GM12878 (cell line): ENCODE results near the gene UBE3C. TPM values are rescaled to one million over a fixed set of nuclear protein-coding genes. Genes with fewer than 3 reads are reported as not detected.

ENCODE experiments used
- ATAC-seq: fragments of 200-7000 bp; cut with Tn5 transposase; 3 replicates; pipeline ENCODE4 v1.9.1; 2020; ENCODE audit warnings: mild to moderate bottlenecking, moderate library complexity
- BruUV-seq: library from RNA; stranded (reverse); fragments of 400-500 nt; replicated peaks from 2 replicates; lab custom pipeline; 2021; lab: Mats Ljungman, UMichigan
- CTCF ChIA-PET: fragments of 300-600 bp; sonication (Branson Sonifier 250); formaldehyde crosslinking; extraction: SDS; loops from one replicate; lab custom pipeline; 2021; ENCODE audit warnings: inconsistent platforms; lab: Yijun Ruan, JAX
- POLR2A ChIA-PET: fragments of 350-600 bp; formaldehyde crosslinking; extraction: SDS; loops from one replicate; lab custom pipeline; 2021; ENCODE audit warnings: inconsistent platforms; lab: Charles Lee
- RAD21 ChIA-PET: fragments of 300-600 bp; sonication (Branson Sonifier 250); formaldehyde crosslinking; loops from one replicate; lab custom pipeline; 2023; ENCODE audit warnings: antibody characterized with exemption; ENCODE audit not compliant: unreplicated experiment; lab: Charles Lee
- SMC1A ChIA-PET: fragments of 300-600 bp; sonication (Branson Sonifier 250); formaldehyde crosslinking; loops from one replicate; lab custom pipeline; 2023; ENCODE audit not compliant: unreplicated experiment, uncharacterized antibody; lab: Charles Lee
- DNase-seq: peaks from one replicate; pipeline ENCODE4 v3.0.0-alpha.2; 2011; ENCODE audit warnings: low read depth, low spot score
- FAIRE-seq: peaks from 3 replicates; lab custom pipeline; 2011; peaks lifted over from hg19 to GRCh38; lab: Jason Lieb, UNC
- H2AFZ ChIP-seq: 2 replicates; pipeline ENCODE4 v1.6.0; 2011; ENCODE audit warnings: low read depth, low read length, control low read depth; ENCODE audit not compliant: control insufficient read depth
- H3K27ac ChIP-seq: 2 replicates; pipeline ENCODE4 v1.5.1; 2011; ENCODE audit warnings: control low read depth; ENCODE audit not compliant: control insufficient read depth, insufficient read depth
- H3K27me3 ChIP-seq, 2 experiments: replicated peaks in 1 of 2; 2 replicates each; pipeline versions ENCODE4 v1.6.0 to v1.6.1; 2011; ENCODE audit warnings: low read length in 1 of 2; ENCODE audit not compliant: control insufficient read depth in 2 of 2, insufficient read depth in 2 of 2
- H3K36me3 ChIP-seq, 2 experiments: 2 replicates each; pipeline ENCODE4 v1.5.1; 2011; ENCODE audit warnings: low read length in 1 of 2; ENCODE audit not compliant: control insufficient read depth in 2 of 2, insufficient read depth in 2 of 2
- H3K4me1 ChIP-seq: 2 replicates; pipeline ENCODE4 v1.6.1; 2011; ENCODE audit warnings: mild to moderate bottlenecking, low read length, moderate library complexity, mixed read lengths; ENCODE audit not compliant: control insufficient read depth, insufficient read depth
- H3K4me2 ChIP-seq: 2 replicates; pipeline ENCODE4 v1.6.0; 2011; ENCODE audit warnings: control low read depth; ENCODE audit not compliant: control insufficient read depth, insufficient read depth
- H3K4me3 ChIP-seq: fragments of 200-600 bp; sonication (generic); 2 replicates; pipeline ENCODE4 v1.5.1; 2016
- H3K79me2 ChIP-seq: 2 replicates; pipeline ENCODE4 v1.6.0; 2011; ENCODE audit warnings: low read length; ENCODE audit not compliant: control insufficient read depth, insufficient read depth
- H3K9ac ChIP-seq: 2 replicates; pipeline ENCODE4 v1.8.0; 2011; ENCODE audit warnings: low read length, control low read depth, mixed read lengths; ENCODE audit not compliant: control insufficient read depth, insufficient read depth
- H3K9me3 ChIP-seq: replicated peaks from 3 replicates; pipeline ENCODE4 v1.5.1; 2011; ENCODE audit warnings: mild to moderate bottlenecking, low read length; ENCODE audit not compliant: control insufficient read depth, insufficient read depth
- H4K20me1 ChIP-seq: 2 replicates; pipeline ENCODE4 v1.6.0; 2011; ENCODE audit not compliant: control insufficient read depth, insufficient read depth
- BRCA1 ChIP-seq: IDR thresholded peaks from 2 replicates; pipeline ENCODE4 v1.6.1; 2011; ENCODE audit warnings: low read depth, low read length, improper control_type of control experiment
- CHD2 ChIP-seq: IDR thresholded peaks from 2 replicates; pipeline ENCODE4 v1.6.1; 2011; ENCODE audit warnings: low read depth, low read length, improper control_type of control experiment, borderline replicate concordance
- GATAD2B ChIP-seq: fragments of 450-650 bp; conservative IDR thresholded peaks from 2 replicates; pipeline ENCODE4 v1.6.1; 2017; ENCODE audit warnings: low read depth, mild to moderate bottlenecking, moderate library complexity
- JUND ChIP-seq: IDR thresholded peaks from 2 replicates; pipeline ENCODE4 v1.6.1; 2012; ENCODE audit warnings: low read depth, mild to moderate bottlenecking, low read length, improper control_type of control experiment, moderate library complexity
- KLF5 ChIP-seq: fragments of 450-650 bp; IDR thresholded peaks from 2 replicates; pipeline ENCODE4 v1.6.1; 2014; ENCODE audit warnings: mild to moderate bottlenecking; ENCODE audit not compliant: partially characterized antibody
- NFYA ChIP-seq: IDR thresholded peaks from 2 replicates; pipeline ENCODE4 v1.6.1; 2011; ENCODE audit warnings: low read depth, mild to moderate bottlenecking, low read length, improper control_type of control experiment, borderline replicate concordance
- PAX8 ChIP-seq: fragments of 450-650 bp; IDR thresholded peaks from 2 replicates; pipeline ENCODE4 v1.6.1; 2017; ENCODE audit warnings: mild to moderate bottlenecking, moderate library complexity
- POU2F2 ChIP-seq: IDR thresholded peaks from 3 replicates; pipeline ENCODE4 v1.6.1; 2011; ENCODE audit warnings: low read depth, mild to moderate bottlenecking, low read length, borderline replicate concordance
- RCOR1 ChIP-seq: conservative IDR thresholded peaks from 2 replicates; pipeline ENCODE4 v1.6.1; 2012; ENCODE audit warnings: low read depth, low read length, improper control_type of control experiment
- SPI1 ChIP-seq: IDR thresholded peaks from 2 replicates; pipeline ENCODE4 v1.6.1; 2011; ENCODE audit warnings: low read depth, mild to moderate bottlenecking, low read length, moderate library complexity, borderline replicate concordance; ENCODE audit not compliant: insufficient read depth
- SRF ChIP-seq, 2 experiments: IDR thresholded peaks; 2 replicates each; pipeline ENCODE4 v1.6.1; 2011; ENCODE audit warnings: low read depth in 2 of 2, low read length in 2 of 2, mild to moderate bottlenecking in 1 of 2, moderate library complexity in 1 of 2
- ZBTB33 ChIP-seq: fragments of 450-650 bp; IDR thresholded peaks from 2 replicates; pipeline ENCODE4 v1.6.1; 2017; ENCODE audit warnings: mild to moderate bottlenecking
- ZBTB40 ChIP-seq: fragments of 450-650 bp; IDR thresholded peaks from 2 replicates; pipeline ENCODE4 v1.6.1; 2016; ENCODE audit warnings: mild to moderate bottlenecking, moderate library complexity, borderline replicate concordance
- WGBS: methylation state at CpG from one replicate; pipeline ENCODE4 v1.1.6; 2016; ENCODE audit warnings: low lambda C conversion rate; ENCODE audit not compliant: insufficient replicate concordance, insufficient coverage; ENCODE audit errors: missing lambda C conversion rate; 5-methylcytosine and 5-hydroxymethylcytosine counted together
- in situ Hi-C: fragments of 300-500 bp; cut with MboI; formaldehyde crosslinking; loops from 9 replicates; pipeline ENCODE4 v1.14.3; 2018; ENCODE audit warnings: mixed read lengths
- intact Hi-C: fragments of 100-400 bp; cut with micrococcal nuclease; formaldehyde crosslinking; loops from one replicate; pipeline ENCODE4 v1.14.2; 2022; ENCODE audit not compliant: unreplicated experiment
- polyA plus RNA-seq, 11 experiments: library from polyadenylated mRNA; depleted of rRNA in 4 of 11; unstranded in 6 of 11; stranded (reverse) in 5 of 11; fragments of >200 nt; fragmentation: Nextera tagmentation in 4 of 11; fragmentation: Illumina TruSeq in 1 of 11; extraction: Ambion mirVana in 4 of 11; extraction: Trizol in 1 of 11; gene quantifications; 1 replicate in 1 of 11; 2 replicates in 10 of 11; pipeline versions ENCODE4 v1.2.1 to v1.2.3, GENCODE V29; 2011 to 2016; ENCODE audit warnings: inconsistent platforms in 2 of 11, missing spikeins in 2 of 11, low read depth in 1 of 11
- total RNA-seq, 4 experiments: library from RNA; depleted of rRNA in 3 of 4; stranded (reverse); fragments of >200 nt in 3 of 4; fragmentation: Illumina TruSeq in 1 of 4; extraction: Trizol in 1 of 4; gene quantifications; 2 replicates each; pipeline versions ENCODE4 v1.2.1 to v1.2.3, GENCODE V29; 2013 to 2021

UBE3C gene
- total and polyA plus RNA-seq, 10 of the 15 experiments (the other 5 are each of a cell fraction or from before 2014, with no cell fraction given) = 7.9 to 65.9 (median 45.2) TPM

DNA sequence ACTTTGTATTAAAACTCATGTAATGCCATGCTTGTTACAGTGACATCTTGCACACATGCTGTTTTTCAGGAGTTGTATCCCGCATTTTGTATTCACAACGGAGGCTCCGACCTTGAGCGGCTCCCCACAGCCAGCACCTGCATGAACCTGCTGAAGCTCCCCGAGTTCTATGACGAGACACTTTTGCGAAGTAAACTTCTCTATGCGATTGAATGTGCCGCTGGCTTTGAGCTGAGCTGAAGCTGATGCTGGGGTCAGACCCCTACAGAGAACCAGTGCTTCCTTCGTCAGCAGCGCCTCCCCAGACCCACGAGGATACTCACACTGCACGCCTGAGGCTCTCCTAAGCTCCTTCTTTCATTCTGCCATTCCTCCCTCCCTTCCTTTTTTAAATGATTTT is 128.8 kb downstream of the UBE3C start:
- H3K9me3 ChIP-seq = no peaks in the 10 kb centered on the region
- H3K4me1 ChIP-seq = no peaks in the 10 kb centered on the region
- no TSS peak for BruUV-seq
- H3K4me2 ChIP-seq = no peak overlapping the region
- H3K79me2 ChIP-seq = no peaks in the 10 kb centered on the region
- 95% methylated on average over 13 of the region's 13 CpGs for WGBS
- no peak overlapping the region for H3K27ac ChIP-seq
- SMC1A ChIA-PET = interaction anchor here (0.6 to 1.1 kb wide), 2 partner anchors 62 to 72 kb away, joined by 3 read pairs; no protein-coding TSS in a partner anchor
- in situ Hi-C loops = loop anchor here (25.0 kb wide), 1 partner anchor 1455 kb away; the partner anchor contains the start of gene SHH
- no peaks in the 10 kb centered on the region for H4K20me1 ChIP-seq
- DNase-seq (no peak), FAIRE-seq (no peak)
- H3K9ac ChIP-seq = no peak overlapping the region
- H3K36me3 ChIP-seq = peaks cover 6 to 37% of the 10 kb centered on the region in 2 experiments
- POLR2A ChIA-PET = no interaction called here
- H3K4me3 ChIP-seq = no peak overlapping the region
- H3K27me3 ChIP-seq = no peaks in the 10 kb centered on the region
- RAD21 ChIA-PET = no interaction called here
- no peak overlapping the region for H2AFZ ChIP-seq
- TF ChIP-seq SRF (IDR thresholded peaks at IDR 0.05; ENCODE audit: low read depth in 2 of 2, low read length in 2 of 2) (no peak), PAX8 (no peak), KLF5 (no peak), BRCA1 (no peak), JUND (no peak), ZBTB33 (no peak), ZBTB40 (no peak), RCOR1 (no peak), POU2F2 (no peak), GATAD2B (no peak), NFYA (no peak), SPI1 (no peak), CHD2 (no peak)
- TF ChIP-seq, all 136 proteins: peak for 0
- CTCF ChIA-PET = interaction anchor here (1.2 kb wide), 1 partner anchor 293 kb away, joined by 3 read pairs; no protein-coding TSS in a partner anchor
- intact Hi-C loops = loop anchor here (5.0 kb wide), 1 partner anchor 130 kb away; the partner anchor contains the start of gene UBE3C
- ATAC-seq = no peak
